Small intestine (tissue), 7 donors: ENCODE results near the gene UBALD2. TPM values are rescaled to one million over a fixed set of nuclear protein-coding genes. Genes with fewer than 3 reads are reported as not detected.

Experiments
- DNase-seq, 2 donors: peaks; one replicate each; pipeline versions ENCODE4 v3.0.0 to v3.0.0-alpha.2; 2013
- FAIRE-seq: peaks from 2 replicates; lab custom pipeline; 2012; peaks lifted over from hg19 to GRCh38; lab: Jason Lieb, UNC
- H3K27ac ChIP-seq, 3 donors: one replicate each; pipeline ENCODE4 v1.5.1; 2013; ENCODE audit warnings: low read length in 2 of 3, mild to moderate bottlenecking in 2 of 3, control low read depth in 1 of 3, inconsistent platforms in 1 of 3, low read depth in 1 of 3, moderate library complexity in 1 of 3
- H3K27me3 ChIP-seq, 3 donors: one replicate each; pipeline ENCODE4 v1.6.1; 2013; ENCODE audit warnings: low read length in 3 of 3, inconsistent platforms in 1 of 3; ENCODE audit not compliant: control insufficient read depth in 3 of 3, insufficient read depth in 3 of 3
- H3K36me3 ChIP-seq, 3 donors: one replicate each; pipeline ENCODE4 v1.6.1; 2013; ENCODE audit warnings: low read length in 3 of 3, inconsistent platforms in 1 of 3, low read depth in 1 of 3, mild to moderate bottlenecking in 1 of 3, moderate library complexity in 1 of 3; ENCODE audit not compliant: control insufficient read depth in 3 of 3, insufficient read depth in 2 of 3
- H3K4me1 ChIP-seq, 3 donors: one replicate each; pipeline ENCODE4 v1.6.1; 2013; ENCODE audit warnings: low read length in 2 of 3, inconsistent platforms in 1 of 3, low read depth in 1 of 3, mild to moderate bottlenecking in 1 of 3, moderate library complexity in 1 of 3; ENCODE audit not compliant: control insufficient read depth in 3 of 3, insufficient read depth in 2 of 3
- H3K4me3 ChIP-seq, 3 donors: one replicate each; pipeline ENCODE4 v1.5.1; 2013; ENCODE audit warnings: low read length in 3 of 3, control low read depth in 1 of 3, inconsistent platforms in 1 of 3, low read depth in 1 of 3, mild to moderate bottlenecking in 1 of 3, moderate library complexity in 1 of 3
- H3K9me3 ChIP-seq, 2 donors: one replicate each; pipeline ENCODE4 v1.6.1; 2013; ENCODE audit warnings: low read depth in 1 of 2, low read length in 1 of 2; ENCODE audit not compliant: control insufficient read depth in 2 of 2, insufficient read depth in 1 of 2
- WGBS, 3 donors: extraction: QIAGEN DNeasy Blood & Tissue Kit; methylation state at CpG; one replicate each; pipeline ENCODE4 v1.1.7; 2013; 5-methylcytosine and 5-hydroxymethylcytosine counted together
- polyA plus RNA-seq, 4 donors: library from polyadenylated mRNA; stranded (reverse) in 3 of 4; unstranded in 1 of 4; fragments of 200-250 nt in 3 of 4; fragments of 120-200 nt in 1 of 4; gene quantifications; one replicate each; pipeline versions ENCODE4 v1.2.1 to v1.2.3, GENCODE V29; 2013
- donor health status: healthy with polysubstance abuse.
- donor health status: control.
- donor health status: control.
- donor health status: Bipolar disorder and iron deficiency.
- donor health status: healthy.

Gene UBALD2
- polyA plus RNA-seq, 4 donors = 53.1 to 118 (median 84.0) TPM

DNA sequence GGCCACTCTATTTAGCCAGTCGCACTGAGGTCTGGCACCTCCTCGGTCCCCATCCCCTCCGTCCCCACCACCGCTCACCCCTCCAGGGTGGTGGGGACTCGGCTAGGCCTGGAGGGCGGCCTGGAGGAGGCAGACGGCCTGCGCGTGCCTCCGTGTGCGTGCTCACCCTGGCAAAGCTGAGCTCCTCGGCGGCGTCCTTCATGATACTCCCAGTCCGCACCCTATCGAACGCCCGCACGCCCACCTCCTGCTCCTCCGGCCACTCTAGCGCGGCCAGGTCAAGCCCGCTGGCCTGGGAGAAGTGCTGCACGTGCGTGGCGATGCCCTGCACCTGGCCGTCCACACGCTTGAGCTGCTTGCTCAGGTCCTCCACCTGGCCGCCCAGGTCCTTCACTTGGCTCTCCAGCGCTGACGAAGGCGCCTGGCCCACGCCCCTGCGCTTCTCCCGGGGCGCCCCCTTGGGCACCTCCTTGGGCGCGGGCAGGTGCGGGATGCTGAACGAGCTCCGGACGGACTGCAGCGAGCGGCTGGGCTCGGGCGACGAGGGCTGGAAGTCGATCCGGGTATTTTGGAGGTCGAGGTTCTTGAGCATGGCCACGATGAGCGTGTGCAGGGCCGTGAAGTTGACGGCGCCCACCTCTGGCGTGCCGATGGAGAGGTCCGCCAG, 42.3 kb downstream of the UBALD2 start:
- DNase-seq (no peak), FAIRE-seq (no peak)
- Histone ChIP-seq H3K4me1 (no peaks in the 10 kb centered on the region), H3K9me3 (peaks cover 0 to 2% of the 10 kb centered on the region in 2 donors), H3K27me3 (no peaks in the 10 kb centered on the region), H3K27ac (no peak overlapping the region), H3K4me3 (no peak overlapping the region), H3K36me3 (peaks cover 0 to 35% (median 6%) of the 10 kb centered on the region in 3 donors)
- WGBS, 3 donors = 97% methylated on average over 44 to 58 of the region's 58 CpGs

DNA sequence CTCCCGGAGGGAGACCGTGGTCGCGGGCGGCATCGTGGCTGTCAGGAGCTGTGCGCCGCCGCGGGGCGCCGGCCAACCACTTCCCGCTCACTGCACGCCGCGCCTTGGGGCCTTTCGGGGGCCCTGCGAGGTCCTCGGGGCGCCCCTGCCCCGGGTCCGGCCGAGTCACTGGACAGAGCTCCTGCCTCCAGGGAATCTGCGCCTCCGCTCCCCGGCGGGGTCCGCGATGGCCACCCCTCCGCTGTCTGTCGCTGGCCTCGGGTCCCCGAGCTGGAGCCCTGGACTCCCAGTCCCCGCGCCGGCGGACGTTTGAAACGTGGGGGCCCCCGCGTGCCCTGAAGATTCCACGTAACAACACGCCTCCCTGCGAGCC, 42.8 kb downstream of the UBALD2 start, which contains the start of gene QRICH2:
Gene QRICH2, minus strand, starts transcription at position 311 of the 373 bp plus-strand sequence. Its CDS starts 278 bp downstream, at position 33.
- no peak within 1 kb of the TSS for H3K27ac ChIP-seq
- H3K4me3 ChIP-seq = no peak within 1 kb of the TSS
- no peak for FAIRE-seq
- no peaks in the 10 kb centered on the region for H3K4me1 ChIP-seq
- peaks cover 0 to 37% (median 8%) of the 10 kb centered on the region in 3 donors for H3K36me3 ChIP-seq
- no peak for DNase-seq
- 97 to 100% (median 98%) methylated on average over 21 to 44 of the region's 44 CpGs for WGBS, 3 donors
- H3K9me3 ChIP-seq = peaks cover 0 to 2% of the 10 kb centered on the region in 2 donors
- H3K27me3 ChIP-seq = no peaks in the 10 kb centered on the region

DNA sequence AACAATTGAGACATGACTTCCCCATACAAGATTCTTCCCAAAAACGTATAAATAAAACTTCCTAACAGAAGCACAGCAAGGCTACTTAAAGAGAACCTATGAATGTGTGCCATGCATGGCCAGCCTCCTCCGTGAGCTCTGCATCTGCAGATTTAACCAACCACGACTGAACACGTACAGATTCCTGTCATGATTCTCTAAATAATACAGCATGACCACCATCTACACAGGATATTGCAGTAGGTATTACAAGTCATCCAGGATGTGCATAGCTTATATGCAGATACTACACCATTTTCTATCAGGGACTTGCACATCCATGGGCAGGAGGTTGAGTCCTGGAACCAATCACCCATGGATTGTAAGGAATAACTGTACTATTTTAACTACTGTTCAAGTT, 44.3 kb downstream of the UBALD2 start:
- Histone ChIP-seq H3K4me3 (no peak overlapping the region), H3K27ac (no peak overlapping the region), H3K27me3 (no peaks in the 10 kb centered on the region), H3K9me3 (peaks cover 0 to 2% of the 10 kb centered on the region in 2 donors), H3K36me3 (peaks cover 0 to 43% (median 11%) of the 10 kb centered on the region in 3 donors), H3K4me1 (no peaks in the 10 kb centered on the region)
- 85 to 93% (median 89%) methylated on average over 4 of the region's 4 CpGs for WGBS, 3 donors
- no peak for FAIRE-seq
- DNase-seq = no peak

DNA sequence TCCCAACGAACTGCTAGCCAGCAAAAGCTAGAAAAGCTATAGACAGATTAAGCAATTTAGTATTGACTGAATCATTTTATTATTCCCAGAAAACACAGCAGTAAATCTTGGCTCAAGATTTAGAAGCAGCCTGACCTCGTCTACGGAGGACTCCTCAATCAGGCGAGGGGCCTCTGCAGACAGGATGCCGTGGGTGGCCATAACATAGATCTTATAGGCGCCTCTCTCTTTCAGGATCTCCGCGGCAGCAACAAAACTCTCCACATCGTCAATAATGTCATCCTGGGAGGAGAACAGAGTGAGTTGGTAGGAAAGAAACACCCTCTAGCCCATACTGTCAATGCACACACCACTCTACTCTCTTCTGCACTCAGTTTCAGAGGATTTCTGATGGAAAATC, 47.6 kb downstream of the UBALD2 start:
- H3K4me1 ChIP-seq = no peaks in the 10 kb centered on the region
- H3K4me3 ChIP-seq = no peak overlapping the region
- peaks cover 0 to 35% (median 11%) of the 10 kb centered on the region in 3 donors for H3K36me3 ChIP-seq
- H3K27me3 ChIP-seq = no peaks in the 10 kb centered on the region
- no peak for FAIRE-seq
- 81 to 93% (median 87%) methylated on average over 9 of the region's 9 CpGs for WGBS, 3 donors
- no peaks in the 10 kb centered on the region for H3K9me3 ChIP-seq
- no peak for DNase-seq
- H3K27ac ChIP-seq = no peak overlapping the region

DNA sequence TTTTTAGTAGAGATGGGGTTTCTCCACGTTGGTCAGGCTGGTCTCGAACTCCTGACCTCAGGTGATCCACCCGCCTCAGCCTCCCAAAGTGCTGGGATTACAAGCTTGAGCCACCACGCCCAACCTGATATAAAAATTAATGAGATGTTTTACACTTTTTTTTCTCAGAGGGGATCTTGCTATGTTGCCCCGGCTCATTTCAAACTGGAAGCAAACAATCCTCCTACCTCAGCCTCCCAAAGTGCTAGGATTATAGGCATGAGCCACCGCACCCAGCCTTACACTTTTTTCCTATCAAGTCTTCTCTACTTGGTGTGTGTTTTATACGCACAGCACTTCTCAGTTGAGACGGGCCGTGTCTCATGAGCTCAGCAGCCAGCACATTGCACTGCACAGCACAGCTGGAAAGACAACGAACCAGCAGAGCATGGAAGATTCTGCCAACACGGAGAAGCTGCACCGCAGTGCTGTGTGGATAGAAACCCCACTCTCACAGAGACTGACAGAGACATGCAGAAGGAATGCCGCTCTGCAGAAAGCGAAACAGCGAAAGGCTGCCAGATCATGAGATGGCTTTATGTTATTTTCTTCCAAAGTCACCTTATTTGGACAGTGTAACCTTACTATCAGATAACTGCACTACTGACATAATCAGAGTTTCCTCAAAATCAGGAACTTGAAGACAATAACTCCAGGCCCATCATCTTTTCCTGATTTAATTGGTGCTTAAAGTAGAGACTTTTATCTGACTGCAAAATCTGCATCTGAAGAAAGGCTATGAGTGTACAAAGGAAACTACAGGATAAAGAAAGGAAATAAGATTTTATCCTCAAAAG, 49.5 kb downstream of the UBALD2 start:
- no peaks in the 10 kb centered on the region for H3K4me1 ChIP-seq
- peaks cover 0 to 32% (median 11%) of the 10 kb centered on the region in 3 donors for H3K36me3 ChIP-seq
- H3K27ac ChIP-seq = no peak overlapping the region
- no peaks in the 10 kb centered on the region for H3K27me3 ChIP-seq
- H3K9me3 ChIP-seq = no peaks in the 10 kb centered on the region
- WGBS, 3 donors = 86 to 95% (median 92%) methylated on average over 15 of the region's 15 CpGs
- no peak overlapping the region for H3K4me3 ChIP-seq
- DNase-seq (no peak), FAIRE-seq (no peak)

DNA sequence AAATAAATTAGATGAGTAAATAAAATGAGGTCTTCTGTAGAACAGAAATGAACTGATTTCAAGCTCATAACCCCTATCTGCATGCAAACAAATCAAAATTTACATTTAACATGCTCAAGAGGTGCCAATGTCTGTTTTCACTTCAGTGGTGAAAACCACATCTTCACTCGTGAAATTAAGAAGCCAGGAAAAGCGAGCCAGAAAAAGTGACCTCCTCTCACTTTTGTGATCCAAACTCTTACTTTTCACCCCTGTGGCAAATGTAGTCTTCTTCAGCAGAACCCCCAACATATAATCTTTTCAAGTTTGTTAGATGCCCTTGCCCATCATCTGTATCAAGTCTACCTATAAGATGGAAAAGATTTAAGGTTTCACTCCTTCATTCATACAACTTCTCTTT, 52.4 kb downstream of the UBALD2 start:
- no peaks in the 10 kb centered on the region for H3K4me1 ChIP-seq
- H3K36me3 ChIP-seq = peaks cover 0 to 33% (median 5%) of the 10 kb centered on the region in 3 donors
- DNase-seq (no peak), FAIRE-seq (no peak)
- no peak overlapping the region for H3K27ac ChIP-seq
- no peak overlapping the region for H3K4me3 ChIP-seq
- 87 to 93% (median 89%) methylated on average over 2 of the region's 2 CpGs for WGBS, 3 donors
- H3K27me3 ChIP-seq = no peaks in the 10 kb centered on the region
- no peaks in the 10 kb centered on the region for H3K9me3 ChIP-seq

DNA sequence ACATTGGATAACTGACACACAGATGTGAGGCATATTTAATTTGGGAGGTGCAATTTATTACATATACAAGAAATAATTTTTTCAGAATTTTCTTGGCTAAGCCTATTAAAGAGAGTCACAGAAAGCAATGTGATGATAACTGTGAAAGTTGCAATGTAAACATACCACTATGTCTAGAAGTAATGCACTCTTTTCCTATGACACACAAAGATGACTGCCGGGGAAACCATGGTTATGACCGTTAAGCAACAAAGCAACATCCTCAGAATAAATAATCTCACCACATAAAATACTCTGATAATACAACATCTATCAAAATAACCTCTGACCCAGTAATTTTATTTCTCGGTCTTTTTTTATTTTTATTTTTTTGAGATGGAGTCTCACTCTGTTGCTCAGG, 53.4 kb downstream of the UBALD2 start:
- H3K4me3 ChIP-seq = no peak overlapping the region
- H3K36me3 ChIP-seq = peaks cover 0 to 33% (median 4%) of the 10 kb centered on the region in 3 donors
- WGBS, 3 donors = 85 to 90% (median 88%) methylated on average over 3 of the region's 3 CpGs
- no peak overlapping the region for H3K27ac ChIP-seq
- H3K4me1 ChIP-seq = no peaks in the 10 kb centered on the region
- DNase-seq = no peak
- no peaks in the 10 kb centered on the region for H3K27me3 ChIP-seq
- FAIRE-seq = no peak
- H3K9me3 ChIP-seq = no peaks in the 10 kb centered on the region
